ENCODE results near the gene VIPR1.

The VIPR1 gene

DNA sequence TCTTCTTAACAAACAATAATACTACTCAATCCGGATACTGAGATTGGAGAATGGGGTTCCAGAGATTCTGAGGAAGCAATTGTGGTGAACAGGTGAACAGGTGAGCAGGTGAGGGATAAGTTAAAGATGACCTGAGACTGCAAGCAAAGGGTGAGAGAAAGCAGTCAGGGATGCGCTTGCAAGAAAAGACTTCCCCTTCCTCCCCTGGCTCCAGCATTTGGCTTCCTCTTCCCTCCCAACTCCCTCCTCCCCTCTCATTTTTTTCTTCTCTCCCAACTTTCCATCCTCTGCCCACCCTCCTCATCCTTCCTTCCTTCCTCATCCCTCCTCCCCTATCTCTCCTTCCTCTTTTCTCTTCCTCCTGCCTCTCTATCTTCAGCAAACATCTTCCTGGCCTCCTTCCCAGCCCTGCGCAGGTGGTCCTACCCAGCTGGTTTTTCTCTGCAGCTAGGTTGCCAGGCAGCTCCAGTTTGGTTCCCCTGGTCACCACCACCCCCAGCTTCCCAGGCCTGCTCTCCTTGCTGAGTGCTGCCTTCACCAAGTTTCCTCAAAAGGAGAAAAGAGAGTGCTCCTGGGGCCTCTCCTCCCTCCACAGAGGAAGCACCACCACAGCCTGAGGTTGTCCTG lies 10.4 kb upstream of the VIPR1 start:
- Histone ChIP-seq H3K4me3 (ENCODE audit: low read depth, low read length) (no peak overlapping the region), H3K27me3 (replicated peaks) (no peaks in the 10 kb centered on the region), H3K36me3 (replicated peaks) (no peaks in the 10 kb centered on the region), H3K27ac (no peak overlapping the region)
- TF ChIP-seq, protein P1, sequence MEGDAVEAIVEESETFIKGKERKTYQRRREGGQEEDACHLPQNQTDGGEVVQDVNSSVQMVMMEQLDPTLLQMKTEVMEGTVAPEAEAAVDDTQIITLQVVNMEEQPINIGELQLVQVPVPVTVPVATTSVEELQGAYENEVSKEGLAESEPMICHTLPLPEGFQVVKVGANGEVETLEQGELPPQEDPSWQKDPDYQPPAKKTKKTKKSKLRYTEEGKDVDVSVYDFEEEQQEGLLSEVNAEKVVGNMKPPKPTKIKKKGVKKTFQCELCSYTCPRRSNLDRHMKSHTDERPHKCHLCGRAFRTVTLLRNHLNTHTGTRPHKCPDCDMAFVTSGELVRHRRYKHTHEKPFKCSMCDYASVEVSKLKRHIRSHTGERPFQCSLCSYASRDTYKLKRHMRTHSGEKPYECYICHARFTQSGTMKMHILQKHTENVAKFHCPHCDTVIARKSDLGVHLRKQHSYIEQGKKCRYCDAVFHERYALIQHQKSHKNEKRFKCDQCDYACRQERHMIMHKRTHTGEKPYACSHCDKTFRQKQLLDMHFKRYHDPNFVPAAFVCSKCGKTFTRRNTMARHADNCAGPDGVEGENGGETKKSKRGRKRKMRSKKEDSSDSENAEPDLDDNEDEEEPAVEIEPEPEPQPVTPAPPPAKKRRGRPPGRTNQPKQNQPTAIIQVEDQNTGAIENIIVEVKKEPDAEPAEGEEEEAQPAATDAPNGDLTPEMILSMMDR (IDR thresholded peaks at IDR 0.05; ENCODE audit: low read depth, low read length, missing control alignments): no peak
- no peak for DNase-seq
- in situ Hi-C loops (cut with HindIII; ENCODE audit: low pct_ligation_motif_present, low sequenced_read_pairs): no loop called here

DNA sequence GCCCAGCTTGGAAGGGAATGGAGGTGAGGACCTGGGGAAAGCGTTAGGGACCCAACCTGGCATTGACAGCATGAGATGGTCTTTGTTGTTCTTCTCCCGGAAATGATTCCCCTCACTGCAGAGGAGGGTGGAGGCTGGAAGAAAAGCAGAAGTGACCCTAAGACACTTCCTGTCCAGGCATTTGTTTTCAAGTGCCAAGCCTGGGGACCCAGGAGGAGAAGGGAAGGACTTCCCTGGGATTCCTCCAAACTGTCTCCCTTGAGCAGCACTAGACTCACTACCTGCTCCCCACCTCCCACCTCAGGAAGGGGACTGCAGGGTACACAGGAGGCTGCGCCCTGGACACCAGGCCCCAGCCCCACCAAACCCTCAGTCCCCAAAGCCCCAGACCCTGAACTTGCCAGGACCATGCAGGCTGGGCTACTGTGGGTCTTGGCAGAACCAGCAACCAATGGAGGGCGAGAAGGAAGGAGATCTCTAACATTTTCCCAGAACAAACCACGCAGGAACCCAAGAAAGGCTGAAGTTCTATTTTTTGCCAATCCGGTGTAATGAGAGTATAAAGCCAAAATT lies 9.8 kb upstream of the VIPR1 start:
- no peak for DNase-seq
- Histone ChIP-seq H3K27ac (no peak overlapping the region), H3K27me3 (replicated peaks) (no peaks in the 10 kb centered on the region), H3K36me3 (replicated peaks) (no peaks in the 10 kb centered on the region), H3K4me3 (ENCODE audit: low read depth, low read length) (no peak overlapping the region)
- in situ Hi-C loops (cut with HindIII; ENCODE audit: low pct_ligation_motif_present, low sequenced_read_pairs): no loop called here
- TF ChIP-seq, protein P1 (IDR thresholded peaks at IDR 0.05; ENCODE audit: low read depth, low read length, missing control alignments): no peak

DNA sequence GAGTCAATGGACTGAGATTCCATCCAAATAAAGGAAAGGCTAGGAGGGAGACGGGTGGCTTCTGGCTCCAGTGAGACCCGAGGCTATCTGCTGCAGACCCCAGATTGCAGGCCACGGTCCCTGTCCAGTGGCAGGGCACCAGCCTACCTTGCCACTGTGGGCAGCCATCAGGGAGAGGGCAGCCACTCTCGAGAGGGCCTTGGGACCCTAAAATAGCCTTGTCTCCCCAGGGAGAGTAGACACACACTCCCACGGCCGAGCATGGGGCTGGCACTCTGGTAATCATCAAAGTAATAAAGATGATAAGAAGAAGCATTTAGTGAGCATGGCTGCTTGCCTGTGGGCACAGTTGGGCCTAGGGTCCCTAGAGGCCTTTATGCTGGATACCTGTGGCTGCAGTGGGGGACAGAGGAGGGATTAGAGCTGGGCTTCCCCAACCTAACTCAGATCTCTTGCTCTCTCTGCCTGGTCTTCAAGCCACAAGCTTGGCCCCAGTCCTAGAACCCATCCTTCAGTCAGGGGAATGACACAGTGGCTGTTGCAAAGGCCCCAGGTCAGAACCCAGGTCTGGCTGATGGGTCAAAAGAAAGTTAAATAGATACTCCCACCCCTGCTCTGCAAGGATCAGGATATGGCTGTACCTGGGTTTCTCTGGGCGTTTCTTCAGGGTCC lies 9.2 kb upstream of the VIPR1 start:
- no peaks in the 10 kb centered on the region for H3K27me3 ChIP-seq (replicated peaks)
- in situ Hi-C loops (cut with HindIII; ENCODE audit: low pct_ligation_motif_present, low sequenced_read_pairs): no loop called here
- DNase-seq: no peak
- no peaks in the 10 kb centered on the region for H3K36me3 ChIP-seq (replicated peaks)
- no peak overlapping the region for H3K27ac ChIP-seq
- TF ChIP-seq, protein P1 (IDR thresholded peaks at IDR 0.05; ENCODE audit: low read depth, low read length, missing control alignments): no peak
- no peak overlapping the region for H3K4me3 ChIP-seq (ENCODE audit: low read depth, low read length)

DNA sequence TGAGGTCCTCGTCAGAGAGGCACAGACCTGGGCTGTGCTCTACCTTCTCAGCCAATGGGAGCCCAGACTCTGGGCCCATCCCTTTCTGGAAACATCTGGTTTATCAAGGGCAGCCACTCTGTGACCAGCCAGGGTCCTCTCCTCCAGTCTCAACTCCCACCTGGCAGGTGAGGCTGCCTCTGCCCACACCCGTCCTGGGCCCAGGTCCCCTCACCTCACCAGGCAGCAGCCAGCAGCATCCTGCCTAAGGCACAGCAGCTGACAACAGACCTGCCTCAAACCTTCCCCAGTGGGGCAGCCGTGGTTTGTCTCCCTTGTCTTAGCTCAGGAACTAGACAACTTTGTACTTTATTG lies 8.7 kb upstream of the VIPR1 start:
- in situ Hi-C loops (cut with HindIII; ENCODE audit: low pct_ligation_motif_present, low sequenced_read_pairs): no loop called here
- Histone ChIP-seq H3K27ac (no peak overlapping the region), H3K4me3 (ENCODE audit: low read depth, low read length) (no peak overlapping the region), H3K36me3 (replicated peaks) (no peaks in the 10 kb centered on the region), H3K27me3 (replicated peaks) (no peaks in the 10 kb centered on the region)
- DNase-seq: no peak
- TF ChIP-seq, protein P1 (IDR thresholded peaks at IDR 0.05; ENCODE audit: low read depth, low read length, missing control alignments): no peak

DNA sequence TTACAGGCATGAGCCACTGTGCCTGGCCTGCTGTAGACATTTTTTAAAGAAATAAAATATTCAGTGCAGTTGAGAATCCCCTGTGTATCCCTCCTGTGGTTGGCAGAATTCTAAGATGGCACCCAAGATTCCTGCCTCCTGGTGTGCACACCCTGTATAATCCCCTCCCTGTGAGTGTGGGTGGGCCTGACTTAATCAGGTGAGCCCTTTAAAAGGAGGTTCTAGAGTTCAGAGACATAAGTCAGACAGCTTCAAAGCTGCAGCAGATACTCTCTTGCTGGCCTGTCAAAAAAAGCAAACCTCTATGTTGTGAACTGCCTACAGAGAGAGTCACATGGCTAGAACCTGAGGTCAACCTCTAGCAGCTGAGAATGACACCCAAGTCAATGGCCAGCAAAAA lies 7.0 kb upstream of the VIPR1 start:
- TF ChIP-seq, protein P1 (IDR thresholded peaks at IDR 0.05; ENCODE audit: low read depth, low read length, missing control alignments): no peak
- no peak for DNase-seq
- Histone ChIP-seq H3K36me3 (replicated peaks) (no peaks in the 10 kb centered on the region), H3K4me3 (ENCODE audit: low read depth, low read length) (no peak overlapping the region), H3K27ac (no peak overlapping the region), H3K27me3 (replicated peaks) (no peaks in the 10 kb centered on the region)
- in situ Hi-C loops (cut with HindIII; ENCODE audit: low pct_ligation_motif_present, low sequenced_read_pairs): no loop called here

All from brain microvascular endothelial cell (primary cell).